DOHH2 (cell line): ENCODE results near the gene KRTAP5-7.

Experiments
- H3F3A ChIP-seq: fragments of 200-600 bp; sonication (generic), shearing (Covaris generic); 2 replicates; pipeline ENCODE4 v1.6.0; 2016; ENCODE audit warnings: antibody characterized with exemption, mild to moderate bottlenecking; ENCODE audit not compliant: control insufficient read depth, insufficient read depth
- H3K27ac ChIP-seq: fragments of 200-600 bp; sonication (generic); 2 replicates; pipeline ENCODE4 v1.5.1; 2014; ENCODE audit warnings: low read depth, mild to moderate bottlenecking, low read length, moderate library complexity
- H3K27me3 ChIP-seq: fragments of 200-600 bp; sonication (generic); 2 replicates; pipeline ENCODE4 v1.6.1; 2014; ENCODE audit warnings: mild to moderate bottlenecking, low read length, mixed read lengths; ENCODE audit not compliant: control insufficient read depth
- H3K36me3 ChIP-seq: fragments of 200-600 bp; sonication (generic); 2 replicates; pipeline ENCODE4 v1.6.1; 2014; ENCODE audit warnings: mild to moderate bottlenecking, low read length, moderate library complexity, mixed read lengths; ENCODE audit not compliant: control insufficient read depth
- H3K4me1 ChIP-seq: fragments of 200-600 bp; sonication (generic); 2 replicates; pipeline ENCODE4 v1.6.1; 2014; ENCODE audit warnings: mild to moderate bottlenecking, low read length, mixed read lengths; ENCODE audit not compliant: control insufficient read depth
- H3K4me2 ChIP-seq: fragments of 200-600 bp; sonication (generic); 2 replicates; pipeline ENCODE4 v1.6.0; 2014; ENCODE audit warnings: mild to moderate bottlenecking, low read length, moderate library complexity
- H3K4me3 ChIP-seq: fragments of 200-600 bp; sonication (generic); 2 replicates; pipeline ENCODE4 v1.5.1; 2014; ENCODE audit warnings: mild to moderate bottlenecking, low read length, mixed read lengths
- H3K79me2 ChIP-seq: fragments of 200-600 bp; sonication (generic); 2 replicates; pipeline ENCODE4 v1.6.1; 2014; ENCODE audit warnings: mild to moderate bottlenecking, low read length, mixed read lengths; ENCODE audit not compliant: control insufficient read depth
- H3K9me2 ChIP-seq: fragments of 200-600 bp; sonication (generic); replicated peaks from 2 replicates; pipeline ENCODE4 v1.6.1; 2014; ENCODE audit warnings: mild to moderate bottlenecking, low read length, mixed read lengths; ENCODE audit not compliant: control insufficient read depth
- H3K9me3 ChIP-seq: fragments of 200-600 bp; sonication (generic); 2 replicates; pipeline ENCODE4 v1.6.1; 2014; ENCODE audit warnings: antibody characterized with exemption, low read length, mixed read lengths; ENCODE audit not compliant: control insufficient read depth, insufficient read depth
- H4K20me1 ChIP-seq: fragments of 200-600 bp; sonication (generic); 2 replicates; pipeline ENCODE4 v1.6.0; 2014; ENCODE audit warnings: low read depth, mild to moderate bottlenecking, antibody characterized with exemption, low read length, moderate library complexity; ENCODE audit not compliant: control insufficient read depth, insufficient read depth
- CTCF ChIP-seq: fragments of 200-600 bp; sonication (generic); IDR thresholded peaks from one replicate; pipeline ENCODE4 v1.5.1; 2014; ENCODE audit warnings: antibody characterized with exemption, mild to moderate bottlenecking, low read depth, low read length; ENCODE audit not compliant: poor library complexity, severe bottlenecking
- EZH2phosphoT487 ChIP-seq: fragments of 200-600 bp; sonication (generic); IDR thresholded peaks from 2 replicates; pipeline ENCODE4 v1.6.1; 2017; ENCODE audit warnings: borderline replicate concordance, mild to moderate bottlenecking, antibody characterized with exemption, low read length, moderate library complexity, mixed read lengths

KRTAP5-7 gene

GRCh38 chr11:71496421-71496820, 30.6 kb upstream of the KRTAP5-7 start:
- H3K4me1 ChIP-seq: no peaks in the 10 kb centered on the region
- no peak overlapping the region for H3K4me3 ChIP-seq
- H3K4me2 ChIP-seq: no peak overlapping the region
- H3K79me2 ChIP-seq: no peaks in the 10 kb centered on the region
- no peaks in the 10 kb centered on the region for H4K20me1 ChIP-seq
- H3K27ac ChIP-seq: no peak overlapping the region
- no peaks in the 10 kb centered on the region for H3K9me2 ChIP-seq
- H3K9me3 ChIP-seq: no peaks in the 10 kb centered on the region
- peaks cover 47% of the 10 kb centered on the region for H3K36me3 ChIP-seq
- no peaks in the 10 kb centered on the region for H3F3A ChIP-seq
- TF ChIP-seq CTCF (no peak), EZH2phosphoT487 (no peak)
- no peaks in the 10 kb centered on the region for H3K27me3 ChIP-seq

- H3K36me3 ChIP-seq: peaks cover 47% of the 10 kb centered on the region
These were observed 29.0 kb upstream of the KRTAP5-7 start for GRCh38 chr11:71498091-71498490.

GRCh38 chr11:71499125-71499524, 27.9 kb upstream of the KRTAP5-7 start:
- Histone ChIP-seq H3K9me3 (no peaks in the 10 kb centered on the region), H3K4me3 (no peak overlapping the region), H3F3A (no peaks in the 10 kb centered on the region), H3K27me3 (no peaks in the 10 kb centered on the region), H3K27ac (no peak overlapping the region), H3K9me2 (no peaks in the 10 kb centered on the region), H3K36me3 (peaks cover 46% of the 10 kb centered on the region), H3K79me2 (no peaks in the 10 kb centered on the region), H3K4me1 (no peaks in the 10 kb centered on the region), H4K20me1 (no peaks in the 10 kb centered on the region), H3K4me2 (no peak overlapping the region)
- TF ChIP-seq EZH2phosphoT487 (no peak), CTCF (no peak)

More at GRCh38 chr11:71498091-71498490, 29.0 kb upstream of the KRTAP5-7 start:
- Histone ChIP-seq H3K27me3 (no peaks in the 10 kb centered on the region), H3K27ac (no peak overlapping the region), H4K20me1 (no peaks in the 10 kb centered on the region), H3K4me1 (no peaks in the 10 kb centered on the region), H3K4me2 (no peak overlapping the region), H3K9me2 (no peaks in the 10 kb centered on the region), H3K4me3 (no peak overlapping the region), H3F3A (no peaks in the 10 kb centered on the region), H3K9me3 (no peaks in the 10 kb centered on the region), H3K79me2 (no peaks in the 10 kb centered on the region)
- no peak for TF ChIP-seq EZH2phosphoT487
- TF ChIP-seq CTCF: no peak

GRCh38 chr11:71499546-71499945, 27.5 kb upstream of the KRTAP5-7 start:
- Histone ChIP-seq H3K4me2 (no peak overlapping the region), H3K27ac (no peak overlapping the region), H3F3A (no peaks in the 10 kb centered on the region), H3K9me2 (no peaks in the 10 kb centered on the region), H3K9me3 (no peaks in the 10 kb centered on the region), H3K4me1 (no peaks in the 10 kb centered on the region), H3K36me3 (peaks cover 43% of the 10 kb centered on the region), H4K20me1 (no peaks in the 10 kb centered on the region), H3K27me3 (no peaks in the 10 kb centered on the region), H3K79me2 (no peaks in the 10 kb centered on the region), H3K4me3 (no peak overlapping the region)
- TF ChIP-seq CTCF (no peak), EZH2phosphoT487 (no peak)
